Ramos (cell line): Measurements from ENCODE around the gene ZNF335.

Source experiments
- in situ Hi-C: fragments of 300-500 bp; cut with MboI; formaldehyde crosslinking; loops from one replicate; pipeline ENCODE4 v1.14.3; 2022; ENCODE audit warnings: low sequenced_read_pairs; ENCODE audit not compliant: unreplicated experiment

Gene ZNF335

GRCh38 chr20:45921337-45922189, 50.4 kb downstream of the ZNF335 start:
- in situ Hi-C loops = loop anchor here (10.0 kb wide), 1 partner anchor 57 kb away; no protein-coding TSS in a partner anchor

- in situ Hi-C loops = loop anchor here (10.0 kb wide), 1 partner anchor 56 kb away; no protein-coding TSS in a partner anchor
These were observed 51.3 kb downstream of the ZNF335 start for GRCh38 chr20:45920462-45921336.

GRCh38 chr20:45919542-45920399, 52.2 kb downstream of the ZNF335 start:
- in situ Hi-C loops = loop anchor here (10.0 kb wide), 1 partner anchor 55 kb away; no protein-coding TSS in a partner anchor

DNA sequence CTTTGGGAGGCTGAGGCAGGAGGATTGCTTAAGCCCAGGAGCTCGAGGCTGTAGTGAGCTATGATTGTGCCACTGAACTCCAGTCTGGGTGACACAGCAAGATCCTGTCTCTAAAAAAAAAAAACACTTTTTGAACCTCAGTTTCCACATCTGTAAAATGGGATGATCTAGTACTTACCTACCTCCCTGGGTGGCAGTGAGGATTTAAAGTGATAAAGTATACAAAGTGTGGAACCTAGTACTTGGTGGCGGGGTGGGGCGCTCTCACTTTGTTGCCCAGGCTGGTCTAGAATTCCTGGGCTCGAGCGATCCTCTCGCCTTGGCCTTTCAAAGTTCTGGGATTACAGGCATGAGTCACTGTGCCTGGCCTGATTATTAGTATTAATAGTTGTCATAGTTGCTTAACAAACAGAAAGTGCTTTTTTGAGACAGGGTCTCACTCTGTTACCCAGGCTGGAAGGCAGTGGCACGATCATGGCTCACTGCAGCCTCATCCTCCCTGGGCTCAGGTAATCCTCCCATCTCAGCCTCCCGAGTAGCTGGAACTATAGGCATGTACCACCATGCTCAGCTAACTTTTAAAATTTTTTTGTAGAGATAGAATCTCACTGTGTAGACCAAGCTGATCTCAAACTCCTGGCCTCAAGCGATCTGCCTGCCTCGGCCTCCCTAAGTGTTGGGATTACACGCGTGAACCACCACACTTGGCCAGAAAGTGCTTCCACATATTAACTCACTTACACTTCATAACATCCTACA, 53.0 kb downstream of the ZNF335 start:
- in situ Hi-C loops = no loop called here

- in situ Hi-C loops = no loop called here
These were observed 53.7 kb downstream of the ZNF335 start for GRCh38 chr20:45918182-45918737.

GRCh38 chr20:45917790-45918141, 54.2 kb downstream of the ZNF335 start:
- in situ Hi-C loops = no loop called here

DNA sequence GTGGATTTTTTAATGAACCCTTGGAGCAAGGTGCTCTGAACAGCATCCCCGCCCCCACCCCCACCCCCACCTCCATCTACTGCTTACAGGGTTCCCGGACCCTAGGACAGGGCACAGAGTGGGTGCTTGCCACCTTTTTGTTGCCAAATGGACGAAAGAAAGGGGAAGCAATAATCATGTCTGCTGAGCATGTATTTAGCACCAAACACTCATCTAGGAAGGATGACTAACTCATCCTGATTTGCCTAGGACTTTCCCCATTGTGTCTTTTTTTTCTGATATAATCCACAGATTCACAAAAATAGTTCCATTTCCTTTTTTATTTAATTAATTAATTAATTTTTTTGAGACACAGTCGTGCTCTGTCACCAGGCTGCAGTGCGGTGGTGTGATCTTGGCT, 58.9 kb downstream of the ZNF335 start:
- in situ Hi-C loops = no loop called here

DNA sequence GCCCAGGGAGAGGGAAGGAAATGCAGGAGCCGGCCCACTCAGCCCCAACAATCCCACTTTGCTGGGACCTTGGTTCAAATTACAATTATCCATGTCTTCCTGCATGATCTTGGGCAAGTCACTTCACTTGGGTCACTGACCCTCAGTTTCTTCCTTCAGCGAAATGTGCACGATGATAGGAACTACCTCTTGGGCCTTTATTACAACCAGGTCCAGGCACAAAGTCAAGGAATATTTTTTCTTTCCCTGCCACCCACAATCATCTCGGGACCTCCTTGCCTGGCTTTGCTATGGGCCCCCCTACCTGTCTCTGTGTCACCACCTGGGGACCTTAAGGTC, 59.7 kb downstream of the ZNF335 start:
- in situ Hi-C loops = no loop called here

- in situ Hi-C loops = no loop called here
These were observed 60.3 kb downstream of the ZNF335 start, which contains the start of gene PLTP for GRCh38 chr20:45911486-45912343. PLTP (minus strand) TSS chr20:45912155; CDS start chr20:45911452, 703 bp downstream.

GRCh38 chr20:45910670-45911485, 61.1 kb downstream of the ZNF335 start:
- in situ Hi-C loops = no loop called here

GRCh38 chr20:45909817-45910669, 62.0 kb downstream of the ZNF335 start:
- in situ Hi-C loops = no loop called here

- in situ Hi-C loops = no loop called here
These were observed 62.6 kb downstream of the ZNF335 start for GRCh38 chr20:45909336-45909808.

DNA sequence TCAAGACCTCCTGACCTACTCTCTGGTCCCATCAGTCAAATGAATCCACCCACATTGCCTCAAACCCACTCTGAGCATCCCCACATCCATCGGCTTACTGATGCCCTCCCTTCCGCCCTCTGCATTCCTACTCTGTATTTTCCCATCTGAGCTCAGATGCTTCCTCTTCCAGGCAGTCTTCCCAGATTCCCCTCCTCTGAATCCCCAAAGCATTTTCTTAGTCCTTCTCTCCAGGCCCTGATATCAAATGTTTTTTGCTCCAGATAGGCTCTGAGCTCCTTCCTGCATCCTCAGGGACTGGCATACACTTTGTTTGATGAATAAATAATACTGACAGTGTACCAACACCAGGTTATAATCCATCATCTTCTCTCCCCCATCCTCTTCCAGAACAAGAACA, 63.9 kb downstream of the ZNF335 start:
- in situ Hi-C loops = no loop called here

GRCh38 chr20:45907219-45907948, 64.6 kb downstream of the ZNF335 start:
- in situ Hi-C loops = no loop called here

GRCh38 chr20:45905505-45906079, 66.4 kb downstream of the ZNF335 start:
- in situ Hi-C loops = no loop called here
